Measurements from ENCODE around the gene FURIN. TPM values are rescaled to one million over a fixed set of nuclear protein-coding genes. Genes with fewer than 3 reads are reported as not detected.

Gene FURIN
- total RNA-seq, 4 donors from 2014 or later, result 61.6 to 120 (median 100) TPM

GRCh38 chr15:90875549-90875981 lies 7.2 kb downstream of the FURIN start:
- Histone ChIP-seq H3K4me3 (no peak overlapping the region), H3K36me3 (peaks cover 53% of the 10 kb centered on the region), H3K4me1 (peaks cover 31% of the 10 kb centered on the region), H3K27ac (no peak overlapping the region), H3K9me3 (no peaks in the 10 kb centered on the region), H3K27me3 (no peaks in the 10 kb centered on the region)
- WGBS, result 95% methylated on average over 12 of the region's 12 CpGs
- TF ChIP-seq EP300 (IDR thresholded peaks at IDR 0.05) (no peak), POLR2A (IDR thresholded peaks at IDR 0.05) (no peak), CTCF (IDR thresholded peaks at IDR 0.05) (no peak), POLR2AphosphoS5 (IDR thresholded peaks at IDR 0.05) (no peak)
- DNase-seq (ENCODE audit: low spot score in 2 of 2), result peak in 1 of 2 donors; percentile 62

- TF ChIP-seq POLR2A (IDR thresholded peaks at IDR 0.05), result no peak
- TF ChIP-seq EP300 (IDR thresholded peaks at IDR 0.05), result no peak
- no peak for TF ChIP-seq POLR2AphosphoS5 (IDR thresholded peaks at IDR 0.05)
- no peak for TF ChIP-seq CTCF (IDR thresholded peaks at IDR 0.05)
- Histone ChIP-seq H3K4me1 (peaks cover 26% of the 10 kb centered on the region), H3K4me3 (no peak overlapping the region), H3K27me3 (no peaks in the 10 kb centered on the region), H3K36me3 (peaks cover 58% of the 10 kb centered on the region), H3K9me3 (no peaks in the 10 kb centered on the region), H3K27ac (no peak overlapping the region)
- WGBS, result 93% methylated on average over 6 of the region's 20 CpGs
- no peak for DNase-seq (ENCODE audit: low spot score in 2 of 2)
These were observed 7.7 kb downstream of the FURIN start for GRCh38 chr15:90876046-90876445.

- TF ChIP-seq CTCF (IDR thresholded peaks at IDR 0.05) (no peak), EP300 (IDR thresholded peaks at IDR 0.05) (no peak), POLR2A (IDR thresholded peaks at IDR 0.05) (no peak), POLR2AphosphoS5 (IDR thresholded peaks at IDR 0.05) (no peak)
- Histone ChIP-seq H3K36me3 (peaks cover 64% of the 10 kb centered on the region), H3K4me3 (no peak overlapping the region), H3K4me1 (peaks cover 26% of the 10 kb centered on the region), H3K27ac (no peak overlapping the region), H3K9me3 (no peaks in the 10 kb centered on the region), H3K27me3 (no peaks in the 10 kb centered on the region)
- DNase-seq (ENCODE audit: low spot score in 2 of 2), result no peak
- WGBS, result 93% methylated on average over 15 of the region's 15 CpGs
These were observed 8.3 kb downstream of the FURIN start for GRCh38 chr15:90876512-90877170.

- Histone ChIP-seq H3K36me3 (peaks cover 71% of the 10 kb centered on the region), H3K27me3 (no peaks in the 10 kb centered on the region)
These were observed 8.9 kb downstream of the FURIN start for GRCh38 chr15:90877315-90877714.

More at GRCh38 chr15:90877315-90877714, 8.9 kb downstream of the FURIN start:
- H3K4me1 ChIP-seq, result peaks cover 23% of the 10 kb centered on the region
- no peak overlapping the region for H3K27ac ChIP-seq
- WGBS, result 92% methylated on average over 11 of the region's 14 CpGs
- no peaks in the 10 kb centered on the region for H3K9me3 ChIP-seq
- TF ChIP-seq EP300 (IDR thresholded peaks at IDR 0.05) (no peak), CTCF (IDR thresholded peaks at IDR 0.05) (no peak), POLR2AphosphoS5 (IDR thresholded peaks at IDR 0.05) (no peak)
- no peak overlapping the region for H3K4me3 ChIP-seq
- DNase-seq (ENCODE audit: low spot score in 2 of 2), result no peak
